ENCODE results near the gene JARID2.
"Not testable (repeated sequence)": the region's sequence is repeated elsewhere in the genome, so short reads cannot be mapped to it uniquely, and the experiment has no call there.

DNA sequence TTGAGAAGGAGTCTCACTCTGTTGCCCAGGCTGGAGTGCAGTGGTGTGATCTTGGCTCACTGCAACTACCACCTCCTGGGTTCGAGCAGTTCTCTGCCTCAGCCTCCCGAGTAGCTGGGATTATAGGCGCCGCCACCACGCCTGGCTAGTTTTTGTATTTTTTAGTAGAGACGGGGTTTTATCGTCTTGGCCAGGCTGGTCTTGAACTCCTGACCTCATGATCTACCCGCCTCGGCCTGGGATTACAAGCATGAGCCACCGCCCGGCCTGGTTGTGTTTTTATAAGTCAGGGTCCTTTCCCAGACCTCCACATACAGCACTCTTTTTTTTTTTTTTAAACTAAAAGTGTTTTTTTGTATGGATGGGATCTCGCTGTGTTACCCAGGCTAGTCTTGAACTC, 51.3 kb downstream of the JARID2 start:
- TF ChIP-seq, protein P1, sequence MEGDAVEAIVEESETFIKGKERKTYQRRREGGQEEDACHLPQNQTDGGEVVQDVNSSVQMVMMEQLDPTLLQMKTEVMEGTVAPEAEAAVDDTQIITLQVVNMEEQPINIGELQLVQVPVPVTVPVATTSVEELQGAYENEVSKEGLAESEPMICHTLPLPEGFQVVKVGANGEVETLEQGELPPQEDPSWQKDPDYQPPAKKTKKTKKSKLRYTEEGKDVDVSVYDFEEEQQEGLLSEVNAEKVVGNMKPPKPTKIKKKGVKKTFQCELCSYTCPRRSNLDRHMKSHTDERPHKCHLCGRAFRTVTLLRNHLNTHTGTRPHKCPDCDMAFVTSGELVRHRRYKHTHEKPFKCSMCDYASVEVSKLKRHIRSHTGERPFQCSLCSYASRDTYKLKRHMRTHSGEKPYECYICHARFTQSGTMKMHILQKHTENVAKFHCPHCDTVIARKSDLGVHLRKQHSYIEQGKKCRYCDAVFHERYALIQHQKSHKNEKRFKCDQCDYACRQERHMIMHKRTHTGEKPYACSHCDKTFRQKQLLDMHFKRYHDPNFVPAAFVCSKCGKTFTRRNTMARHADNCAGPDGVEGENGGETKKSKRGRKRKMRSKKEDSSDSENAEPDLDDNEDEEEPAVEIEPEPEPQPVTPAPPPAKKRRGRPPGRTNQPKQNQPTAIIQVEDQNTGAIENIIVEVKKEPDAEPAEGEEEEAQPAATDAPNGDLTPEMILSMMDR (IDR thresholded peaks at IDR 0.05): not testable (repeated sequence)
- not testable (repeated sequence) for TF ChIP-seq POLR2A (IDR thresholded peaks at IDR 0.05)

All from thyroid gland (tissue), 4 donors.